Measurements from ENCODE around the gene TRPC6.

The TRPC6 gene

GRCh38 chr11:101583251-101584128 lies at the start of gene TRPC6:
Gene TRPC6 (minus strand): TSS chr11:101584007. CDS start chr11:101583503, 504 bp downstream.
- peak; percentile 27 for DNase-seq

DNA sequence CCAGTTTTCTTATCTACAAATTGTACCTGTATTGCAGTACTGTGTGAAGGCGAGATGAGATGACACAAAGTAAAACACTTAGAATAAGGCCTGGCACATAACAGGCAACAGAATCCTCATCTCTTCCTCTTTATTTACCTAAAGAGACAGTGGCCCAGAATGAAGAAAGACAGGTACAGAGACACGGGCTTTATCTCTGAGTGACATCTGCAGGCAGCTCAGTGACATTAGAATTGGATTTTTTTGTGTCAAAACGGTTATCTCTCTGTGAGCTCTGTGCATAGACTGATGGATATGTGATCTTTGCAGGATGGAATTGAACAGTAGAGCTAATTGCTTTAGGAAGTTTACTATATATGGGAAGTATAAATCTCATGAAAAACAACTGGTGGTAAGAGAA lies 36.2 kb upstream of the TRPC6 start:
- DNase-seq = no peak

DNA sequence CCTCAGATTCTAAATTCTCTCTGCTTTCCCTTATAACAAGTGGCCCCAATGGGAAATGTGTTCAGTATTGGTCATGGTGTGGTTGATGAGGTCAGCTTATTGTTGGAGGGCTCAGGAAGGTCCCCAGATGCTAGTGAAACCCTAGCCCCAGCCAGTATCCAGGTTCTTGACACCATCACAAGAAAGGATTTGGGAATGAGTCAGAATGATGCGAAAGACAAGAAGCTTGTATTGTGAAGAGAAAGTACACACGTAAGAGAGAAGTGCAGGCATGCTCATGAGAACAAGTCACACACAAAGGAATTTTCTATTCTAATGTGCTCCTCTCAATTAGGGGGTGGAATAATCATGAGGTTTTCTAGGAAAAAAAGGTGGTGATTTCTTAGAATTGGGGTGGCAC lies 34.9 kb upstream of the TRPC6 start:
- DNase-seq = no peak

DNA sequence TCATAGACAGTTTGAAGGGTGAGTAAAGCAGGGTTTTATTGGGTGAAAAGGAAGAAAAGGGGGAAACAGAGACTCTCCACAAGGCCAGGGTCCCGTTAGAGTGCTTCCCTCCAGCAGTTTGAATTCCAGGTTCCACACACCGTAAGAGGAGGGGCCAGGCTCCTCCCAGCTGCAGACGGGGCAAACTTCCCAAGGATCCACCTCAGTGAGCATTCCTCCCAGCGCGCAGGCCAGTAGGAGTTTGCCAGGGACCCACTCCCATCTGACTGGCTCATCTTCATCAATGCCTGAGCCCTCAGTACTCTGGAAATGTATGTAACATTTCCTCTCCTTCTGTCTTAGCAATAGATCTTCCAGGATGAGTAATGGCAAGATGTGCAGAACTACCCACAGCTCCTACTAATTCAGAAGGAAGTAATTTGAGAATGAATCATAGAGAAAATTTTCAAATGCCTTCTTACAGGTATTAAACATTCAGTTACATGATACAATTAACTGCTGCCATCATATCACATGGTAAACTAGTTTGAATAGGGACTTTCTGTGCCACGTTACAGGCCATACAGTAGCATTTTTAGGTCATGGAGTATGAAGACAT lies 34.0 kb upstream of the TRPC6 start:
- no peak for DNase-seq

GRCh38 chr11:101612481-101612880 lies 28.7 kb upstream of the TRPC6 start:
- DNase-seq = no peak

- DNase-seq = no peak
These were observed 17.1 kb upstream of the TRPC6 start for GRCh38 chr11:101600924-101601323.

GRCh38 chr11:101586965-101587364 lies 3.2 kb upstream of the TRPC6 start:
- no peak for DNase-seq

- no peak for DNase-seq
These were observed 848 bp upstream of the TRPC6 start for GRCh38 chr11:101584655-101585054.

GRCh38 chr11:101584129-101584515 lies 315 bp upstream of the TRPC6 start:
- DNase-seq = no peak

DNA sequence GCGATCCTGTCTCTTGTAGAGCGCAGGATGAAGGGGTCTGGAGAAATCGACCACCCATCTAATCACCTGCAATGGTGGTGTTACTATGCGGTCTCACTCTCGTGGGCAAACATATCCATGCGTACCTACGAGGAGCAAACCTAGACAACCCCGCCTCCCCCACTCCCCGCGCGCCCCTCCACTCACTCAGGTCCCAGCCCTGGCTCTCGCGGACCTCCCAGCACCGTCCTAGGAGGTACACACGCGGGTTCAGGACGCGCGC lies 887 bp downstream of the TRPC6 start:
- DNase-seq = no peak

DNA sequence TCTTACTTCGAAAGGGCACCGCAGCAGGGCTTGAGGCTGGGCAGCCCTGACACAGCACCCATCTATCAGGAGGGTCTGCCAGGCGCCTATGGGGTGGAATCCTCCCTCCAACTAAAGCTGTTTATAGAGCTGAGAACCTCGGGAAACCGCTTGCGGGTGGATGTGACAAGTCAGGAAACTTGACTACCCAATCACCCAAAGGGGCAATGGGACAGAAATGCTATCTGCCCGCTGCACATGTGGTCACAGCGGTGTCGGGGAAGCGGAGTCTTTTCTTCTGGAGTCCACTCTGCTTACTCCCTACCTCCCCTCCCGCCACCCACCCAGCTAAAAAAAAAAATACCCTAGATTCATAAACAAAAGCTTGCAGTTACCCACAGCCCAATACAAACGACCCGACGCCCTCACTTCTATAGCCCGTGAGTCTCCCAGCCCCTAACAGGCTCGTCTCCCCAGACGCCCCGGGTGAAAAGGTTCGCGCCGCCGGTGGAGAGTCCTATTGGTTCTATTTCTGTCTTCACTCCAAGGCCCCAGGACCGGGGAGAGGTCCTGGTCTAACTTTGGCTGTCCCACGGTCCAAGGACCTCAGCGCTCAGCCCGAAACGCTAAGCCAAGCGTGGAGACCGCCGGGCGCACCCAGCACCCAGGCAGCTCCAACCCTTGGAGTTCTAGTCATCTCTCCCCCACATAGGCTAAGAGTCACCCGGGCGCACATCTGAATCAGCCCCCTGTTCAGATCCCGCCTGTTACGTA lies 1.4 kb downstream of the TRPC6 start:
- peak; percentile 19 for DNase-seq

- no peak for DNase-seq
These were observed 6.3 kb downstream of the TRPC6 start for GRCh38 chr11:101577461-101577860.

GRCh38 chr11:101576456-101576855 lies 7.4 kb downstream of the TRPC6 start:
- DNase-seq = no peak

GRCh38 chr11:101574886-101575285 lies 8.9 kb downstream of the TRPC6 start:
- DNase-seq = no peak

DNA sequence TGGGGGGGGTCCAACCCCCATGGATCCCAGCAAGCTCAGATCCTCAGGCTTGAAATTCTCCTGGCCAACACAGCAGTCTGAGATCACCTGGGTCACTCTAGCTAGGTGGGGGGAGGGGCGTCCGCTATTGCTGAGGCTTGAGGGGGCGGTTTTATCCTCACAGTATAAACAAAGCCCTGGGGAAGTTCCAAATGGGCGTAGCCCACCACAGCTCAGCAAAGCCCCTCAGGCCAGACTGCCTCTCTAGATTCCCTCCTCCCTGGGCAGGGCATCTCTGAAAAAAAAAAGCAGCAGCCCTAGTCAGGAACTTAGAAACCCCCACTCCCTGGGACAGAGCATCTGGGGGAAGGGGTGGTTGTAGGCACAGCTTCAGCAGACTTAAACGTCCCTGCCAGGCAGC lies 16.7 kb downstream of the TRPC6 start:
- DNase-seq = no peak

GRCh38 chr11:101566626-101567025 lies 17.2 kb downstream of the TRPC6 start:
- no peak for DNase-seq

- no peak for DNase-seq
These were observed 20.6 kb downstream of the TRPC6 start for GRCh38 chr11:101563166-101563565.

DNA sequence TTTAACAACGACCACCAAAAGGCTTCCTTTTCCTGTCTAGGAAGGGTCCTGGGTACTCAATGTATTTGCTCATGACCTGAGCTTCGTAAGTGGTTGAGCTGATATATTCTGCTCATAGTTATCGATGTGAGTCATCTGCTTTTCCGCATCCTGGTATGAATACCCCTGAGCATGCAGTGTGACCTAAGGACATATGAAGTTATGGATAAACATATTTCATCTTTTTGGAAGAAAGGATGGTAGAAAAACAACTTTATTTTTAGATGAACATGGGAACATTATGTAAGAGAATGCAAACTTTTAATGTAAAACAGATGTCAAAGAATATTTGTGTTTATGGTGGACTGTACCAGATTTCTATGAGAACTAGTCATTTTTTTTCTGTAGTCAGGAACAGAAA lies 28.4 kb downstream of the TRPC6 start:
- DNase-seq = no peak

DNA sequence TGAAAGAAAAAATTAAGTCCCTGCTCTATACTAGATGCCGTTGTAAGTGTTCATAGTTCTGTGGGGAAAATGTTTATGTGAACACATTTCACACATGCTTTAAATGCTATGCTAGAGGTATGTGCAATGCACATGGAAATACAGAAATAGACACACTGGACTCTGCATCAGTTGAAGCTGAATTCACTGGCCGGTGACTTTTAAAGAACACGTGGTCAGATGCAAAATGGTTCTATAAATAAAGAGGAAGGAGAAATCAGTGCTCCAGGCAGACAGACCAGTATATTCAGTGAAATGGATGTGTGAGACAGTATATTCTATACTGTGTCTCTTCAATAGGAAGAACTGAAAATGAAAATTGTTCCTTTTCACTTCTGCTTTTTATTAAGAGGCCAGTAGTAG lies 29.9 kb downstream of the TRPC6 start:
- DNase-seq = no peak

DNA sequence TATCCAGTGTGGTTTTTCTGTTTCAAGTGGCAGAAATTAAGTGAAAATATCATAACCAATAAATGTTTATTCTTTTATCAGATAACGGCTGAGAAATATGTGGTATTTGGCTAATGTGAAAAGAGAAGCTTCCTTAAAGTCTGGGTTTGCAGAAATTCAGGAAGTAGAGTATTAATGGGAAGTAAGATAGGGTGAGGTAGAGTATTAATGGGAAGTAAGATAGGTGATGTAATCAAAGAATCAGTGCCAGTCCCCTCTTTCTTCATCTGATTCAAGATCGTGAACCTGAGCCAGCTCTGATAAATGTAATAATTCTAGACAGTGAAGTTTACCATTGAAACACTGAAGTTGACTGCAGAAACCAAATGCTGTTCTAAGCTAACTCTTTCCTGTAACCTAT lies 30.9 kb downstream of the TRPC6 start:
- DNase-seq = no peak

DNA sequence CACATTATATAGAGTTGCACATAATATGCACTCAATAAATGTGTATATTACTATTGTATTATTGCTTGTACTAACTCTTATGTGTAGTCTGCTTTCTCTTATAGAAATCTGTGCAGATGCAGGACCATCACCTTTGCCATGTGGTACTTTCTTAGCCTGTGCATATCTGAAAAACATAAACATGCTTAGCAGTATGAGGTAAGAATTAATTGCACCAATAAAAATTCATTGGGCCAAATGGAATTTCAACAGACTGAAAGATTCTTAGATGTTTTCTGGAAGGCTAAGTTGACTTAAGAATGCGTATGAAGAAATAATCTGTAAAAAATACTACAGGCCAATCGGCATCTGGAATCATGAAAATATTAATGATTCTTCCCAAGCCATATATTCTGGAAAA lies 55.3 kb downstream of the TRPC6 start:
- no peak for DNase-seq

- DNase-seq = no peak
These were observed 60.1 kb downstream of the TRPC6 start for GRCh38 chr11:101523634-101524260.

DNA sequence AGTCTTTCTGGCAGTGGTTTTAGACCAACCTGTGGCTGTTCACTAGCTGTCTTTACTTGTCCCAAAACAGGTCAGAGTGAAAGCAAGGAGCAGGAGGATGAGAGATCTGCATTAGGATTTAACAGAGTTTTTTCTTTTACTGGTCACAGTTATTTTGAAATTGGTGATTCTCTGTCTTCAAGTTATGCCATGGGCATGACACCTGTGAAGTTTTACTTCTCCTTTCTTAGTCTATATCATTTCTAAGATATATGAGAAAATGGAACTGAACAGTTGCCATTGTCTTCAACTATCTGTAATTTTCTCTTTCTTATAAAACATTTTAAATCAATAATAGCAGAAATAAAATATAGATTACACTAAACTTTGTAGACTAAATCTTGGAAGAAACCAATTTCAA lies 60.6 kb downstream of the TRPC6 start:
- no peak for DNase-seq

DNA sequence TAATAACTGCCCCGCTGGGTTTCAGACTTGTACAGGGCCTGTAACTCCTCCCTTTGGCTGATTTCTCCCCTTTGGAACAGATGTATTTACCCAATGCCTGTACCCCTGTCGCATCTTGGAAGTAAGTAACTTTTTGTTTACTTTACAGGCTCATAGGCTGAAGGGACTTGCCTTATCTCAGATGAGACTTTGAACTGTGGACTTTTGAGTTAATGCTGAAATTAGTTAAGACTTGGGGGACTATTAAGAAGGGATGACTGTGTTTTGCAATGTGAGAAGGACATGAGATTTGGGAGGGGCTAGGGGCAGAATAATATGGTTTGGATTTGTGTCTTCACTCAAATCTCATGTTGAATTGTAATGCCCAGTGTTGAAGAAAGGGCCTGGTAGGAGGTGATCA lies 62.0 kb downstream of the TRPC6 start:
- DNase-seq = no peak

Data from NCI-H748 treated with DMSO at 0.1 percent for 48 hours (cell line).